Testis (tissue), 3 donors: ENCODE measurements around the gene GALR2. TPM values are rescaled to one million over a fixed set of nuclear protein-coding genes. Genes with fewer than 3 reads are reported as not detected.

ENCODE experiments used
- DNase-seq: peaks from one replicate; pipeline ENCODE4 v3.0.0-alpha.2; 2019
- H3K27ac ChIP-seq, 2 donors: fragments of 200-600 bp; sonication (generic); one replicate each; pipeline ENCODE4 v1.5.1; 2019
- H3K27me3 ChIP-seq: fragments of 200-600 bp; sonication (generic); one replicate; pipeline ENCODE4 v1.5.1; 2019
- H3K36me3 ChIP-seq: fragments of 200-600 bp; sonication (generic); one replicate; pipeline ENCODE4 v1.5.1; 2017; ENCODE audit warnings: low read depth; ENCODE audit errors: missing control alignments
- H3K4me1 ChIP-seq: fragments of 200-600 bp; sonication (generic); one replicate; pipeline ENCODE4 v1.5.1; 2019
- H3K4me3 ChIP-seq, 2 donors: fragments of 200-600 bp; sonication (generic); one replicate each; pipeline ENCODE4 v1.5.1; 2017 to 2019
- H3K9me3 ChIP-seq: fragments of 200-600 bp; sonication (generic); one replicate; pipeline ENCODE4 v1.5.1; 2017
- CTCF ChIP-seq, 3 experiments: fragments of 450-650 bp in 2 of 3; fragments of 200-600 bp in 1 of 3; sonication (generic) in 1 of 3; IDR thresholded peaks; one replicate each; pipeline ENCODE4 v1.5.1; 2016 to 2019; ENCODE audit warnings: antibody characterized with exemption in 3 of 3, mild to moderate bottlenecking in 2 of 3, moderate library complexity in 1 of 3
- POLR2A ChIP-seq: fragments of 450-650 bp; IDR thresholded peaks from one replicate; pipeline ENCODE4 v1.6.1; 2017; ENCODE audit warnings: antibody characterized with exemption, mild to moderate bottlenecking, moderate library complexity
- WGBS, 2 donors: methylation state at CpG; one replicate each; pipeline ENCODE4 v1.1.5; 2018; 5-methylcytosine and 5-hydroxymethylcytosine counted together
- intact Hi-C: fragments of 100-400 bp; cut with DNase I; formaldehyde crosslinking; loops from one replicate; pipeline ENCODE4 v1.15.1; 2023; ENCODE audit warnings: low total_unique reads
- polyA plus RNA-seq: library from polyadenylated mRNA; stranded (reverse); fragments of 350-450 nt; fragmentation: Illumina TruSeq; extraction: RNeasy Lipid Tissue Mini Kit (QIAGEN cat#74804); gene quantifications from one replicate; pipeline ENCODE4 v1.2.3, GENCODE V29; 2014; ENCODE audit warnings: low read depth, low replicate concordance; ENCODE audit not compliant: insufficient read depth
- total RNA-seq, 2 donors: library from RNA; depleted of rRNA; stranded (reverse); fragments of >200 nt; gene quantifications; one replicate each; pipeline ENCODE4 v1.2.3, GENCODE V29; 2016

Gene GALR2
- total and polyA plus RNA-seq, 3 donors from 2014 or later: 0.31 to 1.6 (median 0.47) TPM

- no peak for DNase-seq
- intact Hi-C loops: loop anchor here (5.0 kb wide), 1 partner anchor 160 kb away; no protein-coding TSS in a partner anchor
Measured at GRCh38 chr17:76122431-76123190, 48.0 kb downstream of the GALR2 start.

GRCh38 chr17:76123191-76123499 lies 48.6 kb downstream of the GALR2 start:
- TF ChIP-seq POLR2A (no peak), CTCF (IDR thresholded peaks at IDR 0.05) (no peak)
- no peaks in the 10 kb centered on the region for H3K27me3 ChIP-seq
- no peaks in the 10 kb centered on the region for H3K9me3 ChIP-seq
- H3K36me3 ChIP-seq: no peaks in the 10 kb centered on the region
- no peak for DNase-seq
- 71 to 75% methylated on average over 5 of the region's 5 CpGs for WGBS, 2 donors
- H3K4me3 ChIP-seq: no peak overlapping the region
- H3K27ac ChIP-seq: no peak overlapping the region
- intact Hi-C loops: loop anchor here (5.0 kb wide), 1 partner anchor 159 kb away; no protein-coding TSS in a partner anchor
- H3K4me1 ChIP-seq: peaks cover 6% of the 10 kb centered on the region

More at GRCh38 chr17:76122431-76123190, 48.0 kb downstream of the GALR2 start:
- Histone ChIP-seq H3K27me3 (no peaks in the 10 kb centered on the region), H3K27ac (no peak overlapping the region), H3K4me3 (peak overlapping the region; percentile 45 to 49), H3K36me3 (no peaks in the 10 kb centered on the region), H3K9me3 (no peaks in the 10 kb centered on the region), H3K4me1 (peaks cover 6% of the 10 kb centered on the region)
- 60 to 77% methylated on average over 22 to 24 of the region's 24 CpGs for WGBS, 2 donors
- TF ChIP-seq CTCF (IDR thresholded peaks at IDR 0.05): no peak
- no peak for TF ChIP-seq POLR2A

GRCh38 chr17:76123749-76124581 lies 49.4 kb downstream of the GALR2 start:
- no peak for DNase-seq
- no peaks in the 10 kb centered on the region for H3K27me3 ChIP-seq
- intact Hi-C loops: loop anchor here (5.0 kb wide), 1 partner anchor 158 kb away; no protein-coding TSS in a partner anchor
- 69% methylated on average over 9 of the region's 9 CpGs; no CpG with 5 or more reads in 1 of the 2 donors for WGBS, 2 donors
- H3K4me3 ChIP-seq: no peak overlapping the region
- no peaks in the 10 kb centered on the region for H3K36me3 ChIP-seq
- H3K4me1 ChIP-seq: peaks cover 6% of the 10 kb centered on the region
- no peak overlapping the region for H3K27ac ChIP-seq
- no peaks in the 10 kb centered on the region for H3K9me3 ChIP-seq
- TF ChIP-seq CTCF (IDR thresholded peaks at IDR 0.05) (no peak), POLR2A (no peak)

- H3K4me1 ChIP-seq: peaks cover 6% of the 10 kb centered on the region
- TF ChIP-seq CTCF (IDR thresholded peaks at IDR 0.05) (no peak), POLR2A (no peak)
- no peaks in the 10 kb centered on the region for H3K36me3 ChIP-seq
- WGBS, 2 donors: 92 to 93% methylated on average over 19 to 22 of the region's 22 CpGs
- H3K27me3 ChIP-seq: no peaks in the 10 kb centered on the region
- no peak overlapping the region for H3K27ac ChIP-seq
- intact Hi-C loops: loop anchor here (5.0 kb wide), 1 partner anchor 158 kb away; no protein-coding TSS in a partner anchor
- no peak for DNase-seq
- no peaks in the 10 kb centered on the region for H3K9me3 ChIP-seq
- H3K4me3 ChIP-seq: no peak overlapping the region
Measured at GRCh38 chr17:76124582-76125390, 50.2 kb downstream of the GALR2 start.
